Neuron (in vitro differentiated cells): ENCODE data around the gene FGF8.

Experiments used
- H2AFZ ChIP-seq: one replicate; pipeline ENCODE4 v1.6.1; 2013; ENCODE audit warnings: low read depth, mild to moderate bottlenecking, inconsistent platforms, low read length, moderate library complexity
- H3K27me3 ChIP-seq: one replicate; pipeline ENCODE4 v1.6.1; 2013; ENCODE audit warnings: low read length; ENCODE audit not compliant: insufficient read depth
- H3K36me3 ChIP-seq: one replicate; pipeline ENCODE4 v1.6.1; 2013; ENCODE audit warnings: low read length; ENCODE audit not compliant: insufficient read depth
- H3K4me1 ChIP-seq: one replicate; pipeline ENCODE4 v1.6.1; 2013; ENCODE audit warnings: low read length; ENCODE audit not compliant: insufficient read depth
- H3K4me3 ChIP-seq: 2 replicates; pipeline ENCODE4 v1.5.1; 2013; ENCODE audit warnings: mild to moderate bottlenecking, low read length, moderate library complexity
- H3K9me3 ChIP-seq: one replicate; pipeline ENCODE4 v1.6.1; 2013; ENCODE audit warnings: low read length

Gene FGF8, protein sequence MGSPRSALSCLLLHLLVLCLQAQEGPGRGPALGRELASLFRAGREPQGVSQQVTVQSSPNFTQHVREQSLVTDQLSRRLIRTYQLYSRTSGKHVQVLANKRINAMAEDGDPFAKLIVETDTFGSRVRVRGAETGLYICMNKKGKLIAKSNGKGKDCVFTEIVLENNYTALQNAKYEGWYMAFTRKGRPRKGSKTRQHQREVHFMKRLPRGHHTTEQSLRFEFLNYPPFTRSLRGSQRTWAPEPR

DNA sequence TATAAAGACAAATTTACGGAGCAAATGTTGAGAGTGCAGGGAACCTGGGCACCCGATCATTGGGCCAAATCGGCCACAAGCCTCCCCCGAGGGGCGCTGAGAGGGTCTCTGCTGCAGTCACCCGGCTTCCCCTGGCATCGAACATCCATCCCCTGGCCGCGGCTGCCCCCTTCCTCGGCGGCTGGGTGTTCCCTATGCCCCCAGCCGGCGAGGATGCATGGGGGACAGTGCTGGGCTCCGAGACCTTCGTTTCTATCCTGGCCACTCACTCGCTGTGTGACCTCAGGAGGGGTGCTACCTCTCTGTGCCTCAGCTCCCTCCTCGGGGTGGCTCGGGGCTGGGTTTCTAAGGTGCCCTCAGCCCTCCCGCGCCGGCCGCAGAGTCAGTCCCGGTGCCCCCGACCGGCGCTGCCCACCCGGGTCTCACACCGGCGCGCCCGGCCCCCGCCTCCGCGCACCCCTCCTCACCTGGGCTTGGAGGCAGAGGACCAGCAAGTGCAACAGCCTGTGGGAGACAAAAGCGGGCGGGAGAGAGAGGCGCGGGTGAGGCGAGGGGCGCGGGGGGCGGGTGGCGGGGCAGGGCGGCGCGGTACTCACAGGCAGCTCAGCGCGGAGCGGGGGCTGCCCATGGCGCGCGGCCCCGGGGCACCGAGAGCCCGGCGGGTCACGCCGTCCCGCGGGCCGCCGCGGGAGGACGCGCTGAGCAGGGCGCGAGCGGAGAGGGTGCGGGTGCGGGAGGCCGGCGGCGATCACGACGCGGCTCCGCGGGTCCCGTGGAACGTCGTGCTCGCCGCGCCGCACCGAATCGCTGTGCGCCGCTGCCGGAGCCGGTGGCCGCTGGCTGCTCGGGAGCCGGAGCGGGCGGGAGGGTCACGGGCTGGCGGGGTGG is at the start of gene FGF8:
TSS of gene FGF8 (minus strand) at position 842 of the 888 bp plus-strand sequence. CDS start at position 628, 214 bp downstream.
- H3K9me3 ChIP-seq = peaks cover 2% of the 10 kb centered on the region
- H3K27me3 ChIP-seq = peaks cover 81% of the 10 kb centered on the region
- no peaks in the 10 kb centered on the region for H3K36me3 ChIP-seq
- H2AFZ ChIP-seq = no peak within 1 kb of the TSS
- peaks cover 10% of the 10 kb centered on the region for H3K4me1 ChIP-seq
- H3K4me3 ChIP-seq = no peak within 1 kb of the TSS

GRCh38 chr10:101824736-101825135 is 48.8 kb upstream of the FGF8 start:
- Histone ChIP-seq H2AFZ (no peak overlapping the region), H3K36me3 (peaks cover 7% of the 10 kb centered on the region), H3K4me3 (no peak overlapping the region), H3K4me1 (no peaks in the 10 kb centered on the region), H3K9me3 (no peaks in the 10 kb centered on the region), H3K27me3 (no peaks in the 10 kb centered on the region)

- peaks cover 22% of the 10 kb centered on the region for H3K4me1 ChIP-seq
- H3K27me3 ChIP-seq = no peaks in the 10 kb centered on the region
- no peaks in the 10 kb centered on the region for H3K9me3 ChIP-seq
- no peaks in the 10 kb centered on the region for H3K36me3 ChIP-seq
- peak overlapping the region; percentile 89 for H3K4me3 ChIP-seq
- H2AFZ ChIP-seq = peak overlapping the region; percentile 74
Observed at GRCh38 chr10:101818872-101819633, 43.1 kb upstream of the FGF8 start.

GRCh38 chr10:101818119-101818871 is 42.4 kb upstream of the FGF8 start, which contains the start of gene OGA:
Gene OGA (minus strand): TSS chr10:101818444. CDS start chr10:101818022, 422 bp downstream.
- Histone ChIP-seq H3K4me3 (peak within 1 kb of the TSS; percentile 89), H3K4me1 (peaks cover 24% of the 10 kb centered on the region), H3K27me3 (no peaks in the 10 kb centered on the region), H3K9me3 (no peaks in the 10 kb centered on the region), H3K36me3 (peaks cover 3% of the 10 kb centered on the region), H2AFZ (peak within 1 kb of the TSS; percentile 74)

DNA sequence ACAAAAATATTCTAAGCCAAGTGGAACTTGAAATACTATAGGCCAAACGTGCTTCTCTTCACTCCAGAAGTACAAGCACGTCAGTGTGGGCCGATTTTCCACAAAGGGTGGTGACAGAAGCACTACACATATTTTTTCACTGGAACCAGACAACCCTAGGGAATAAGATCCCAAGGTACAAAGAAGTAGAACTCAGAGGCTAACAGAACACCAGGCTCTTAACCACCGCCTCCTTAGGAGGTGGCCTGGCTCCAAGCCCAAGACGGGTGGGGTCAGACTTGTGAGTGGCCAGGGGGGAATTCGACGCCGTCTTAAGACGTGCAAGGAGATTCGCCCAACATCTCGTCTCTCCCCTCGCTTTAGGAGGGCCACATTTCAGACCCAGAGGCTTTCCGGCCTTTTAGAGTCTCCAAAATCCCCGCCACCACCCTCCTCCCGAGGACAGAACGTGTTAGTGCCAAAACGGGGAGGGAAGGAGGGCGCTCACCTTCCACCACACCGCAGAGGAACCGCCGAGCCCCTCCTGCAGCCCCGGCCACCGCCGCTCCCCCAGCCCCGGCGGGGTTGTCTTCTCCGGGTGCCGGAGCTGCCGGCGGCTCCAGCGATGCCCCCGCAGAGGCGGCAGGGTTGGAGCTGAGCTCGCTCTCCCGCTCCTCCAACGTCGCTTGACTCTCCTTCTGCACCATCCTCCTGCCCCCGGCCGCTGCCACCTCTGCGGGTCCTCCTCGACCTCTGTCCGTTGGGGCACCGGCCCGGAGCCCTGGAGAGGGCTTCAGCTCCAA is 41.6 kb upstream of the FGF8 start:
- H3K27me3 ChIP-seq = no peaks in the 10 kb centered on the region
- peaks cover 10% of the 10 kb centered on the region for H3K36me3 ChIP-seq
- peaks cover 27% of the 10 kb centered on the region for H3K4me1 ChIP-seq
- no peak overlapping the region for H2AFZ ChIP-seq
- H3K9me3 ChIP-seq = no peaks in the 10 kb centered on the region
- H3K4me3 ChIP-seq = peak overlapping the region; percentile 89

GRCh38 chr10:101816913-101817336 is 41.0 kb upstream of the FGF8 start:
- Histone ChIP-seq H3K36me3 (peaks cover 16% of the 10 kb centered on the region), H3K9me3 (no peaks in the 10 kb centered on the region), H3K4me3 (peak overlapping the region; percentile 89), H3K27me3 (no peaks in the 10 kb centered on the region), H3K4me1 (peaks cover 27% of the 10 kb centered on the region), H2AFZ (no peak overlapping the region)

GRCh38 chr10:101816376-101816775 is 40.5 kb upstream of the FGF8 start:
- Histone ChIP-seq H3K9me3 (no peaks in the 10 kb centered on the region), H3K4me3 (peak overlapping the region; percentile 89), H3K4me1 (peaks cover 27% of the 10 kb centered on the region), H3K36me3 (peaks cover 21% of the 10 kb centered on the region), H3K27me3 (no peaks in the 10 kb centered on the region), H2AFZ (no peak overlapping the region)

GRCh38 chr10:101814466-101815071 is 38.7 kb upstream of the FGF8 start:
- Histone ChIP-seq H3K4me3 (peak overlapping the region; percentile 89), H2AFZ (no peak overlapping the region), H3K4me1 (peaks cover 27% of the 10 kb centered on the region), H3K27me3 (no peaks in the 10 kb centered on the region), H3K9me3 (no peaks in the 10 kb centered on the region), H3K36me3 (peaks cover 39% of the 10 kb centered on the region)

GRCh38 chr10:101812606-101813005 is 36.7 kb upstream of the FGF8 start:
- H3K9me3 ChIP-seq = no peaks in the 10 kb centered on the region
- H3K4me3 ChIP-seq = no peak overlapping the region
- H3K36me3 ChIP-seq = peaks cover 55% of the 10 kb centered on the region
- no peak overlapping the region for H2AFZ ChIP-seq
- no peaks in the 10 kb centered on the region for H3K27me3 ChIP-seq
- H3K4me1 ChIP-seq = peaks cover 18% of the 10 kb centered on the region

GRCh38 chr10:101807158-101807557 is 31.2 kb upstream of the FGF8 start:
- Histone ChIP-seq H3K27me3 (no peaks in the 10 kb centered on the region), H2AFZ (no peak overlapping the region), H3K4me3 (no peak overlapping the region), H3K9me3 (peaks cover 4% of the 10 kb centered on the region), H3K36me3 (peaks cover 87% of the 10 kb centered on the region), H3K4me1 (no peaks in the 10 kb centered on the region)

GRCh38 chr10:101803511-101803910 is 27.6 kb upstream of the FGF8 start:
- Histone ChIP-seq H3K27me3 (no peaks in the 10 kb centered on the region), H2AFZ (no peak overlapping the region), H3K4me1 (no peaks in the 10 kb centered on the region), H3K4me3 (no peak overlapping the region), H3K9me3 (peaks cover 4% of the 10 kb centered on the region), H3K36me3 (peaks cover 89% of the 10 kb centered on the region)
